Parathyroid adenoma (tissue), 2 donors: ENCODE data around the gene SNX10.

Source experiments
- H2AFZ ChIP-seq: fragments of 300-600 bp; sonication (generic); one replicate; pipeline ENCODE4 v1.7.0; 2017; ENCODE audit warnings: antibody characterized with exemption, mild to moderate bottlenecking
- H3K27ac ChIP-seq: fragments of 300-600 bp; sonication (generic); one replicate; pipeline ENCODE4 v1.7.0; 2017
- H3K27me3 ChIP-seq: fragments of 300-600 bp; sonication (generic); one replicate; pipeline ENCODE4 v1.7.0; 2017; ENCODE audit warnings: low read length; ENCODE audit not compliant: control insufficient read depth, insufficient read depth
- H3K36me3 ChIP-seq: fragments of 300-600 bp; sonication (generic); one replicate; pipeline ENCODE4 v1.7.0; 2017; ENCODE audit warnings: low read length; ENCODE audit not compliant: control insufficient read depth, insufficient read depth
- H3K4me1 ChIP-seq: fragments of 300-600 bp; sonication (generic); one replicate; pipeline ENCODE4 v1.7.0; 2017; ENCODE audit warnings: control low read depth
- H3K4me2 ChIP-seq: fragments of 300-600 bp; sonication (generic); one replicate; pipeline ENCODE4 v1.7.0; 2017; ENCODE audit warnings: low read length
- H3K4me3 ChIP-seq: fragments of 300-600 bp; sonication (generic); one replicate; pipeline ENCODE4 v1.7.0; 2017; ENCODE audit warnings: low read depth, low read length
- H3K79me2 ChIP-seq: fragments of 300-600 bp; sonication (generic); one replicate; pipeline ENCODE4 v1.7.0; 2017; ENCODE audit warnings: control low read depth
- H3K9ac ChIP-seq: fragments of 300-600 bp; sonication (generic); one replicate; pipeline ENCODE4 v1.7.0; 2017; ENCODE audit warnings: mild to moderate bottlenecking
- H3K9me3 ChIP-seq: fragments of 300-600 bp; sonication (generic); one replicate; pipeline ENCODE4 v1.7.0; 2017; ENCODE audit warnings: low read length; ENCODE audit not compliant: control insufficient read depth
- TF ChIP-seq, protein P1 (sequence below): fragments of 300-600 bp; sonication (generic); IDR thresholded peaks from one replicate; pipeline ENCODE4 v1.7.0; 2017; ENCODE audit warnings: antibody characterized with exemption, mild to moderate bottlenecking
- donor health status: primary hyperparathyroidism.

Gene SNX10

DNA sequence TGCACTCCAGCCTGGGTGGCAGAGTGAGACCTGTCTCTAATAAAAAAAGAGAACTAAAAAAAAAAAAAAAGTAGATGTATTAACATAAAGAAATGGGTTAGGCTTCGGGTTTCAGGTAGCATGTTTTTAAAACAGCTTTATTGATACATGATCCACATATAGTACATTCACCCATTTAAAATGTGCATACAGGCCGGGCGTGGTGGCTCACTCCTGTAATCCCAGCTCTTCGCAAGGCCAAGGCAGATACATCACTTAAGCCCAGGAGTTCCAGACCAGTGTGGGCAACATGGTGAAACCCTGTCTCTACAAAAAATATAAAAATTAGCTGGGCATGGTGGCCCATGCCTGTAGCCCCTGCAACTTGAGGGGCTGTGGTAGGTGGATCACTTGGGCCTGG lies 39.5 kb downstream of the SNX10 start:
- Histone ChIP-seq H2AFZ (no peak overlapping the region), H3K9ac (no peak overlapping the region), H3K4me2 (no peak overlapping the region), H3K27me3 (no peaks in the 10 kb centered on the region), H3K4me3 (no peak overlapping the region), H3K4me1 (no peaks in the 10 kb centered on the region), H3K27ac (no peak overlapping the region), H3K9me3 (no peaks in the 10 kb centered on the region), H3K36me3 (peaks cover 2% of the 10 kb centered on the region), H3K79me2 (no peaks in the 10 kb centered on the region)
- TF ChIP-seq, protein P1, sequence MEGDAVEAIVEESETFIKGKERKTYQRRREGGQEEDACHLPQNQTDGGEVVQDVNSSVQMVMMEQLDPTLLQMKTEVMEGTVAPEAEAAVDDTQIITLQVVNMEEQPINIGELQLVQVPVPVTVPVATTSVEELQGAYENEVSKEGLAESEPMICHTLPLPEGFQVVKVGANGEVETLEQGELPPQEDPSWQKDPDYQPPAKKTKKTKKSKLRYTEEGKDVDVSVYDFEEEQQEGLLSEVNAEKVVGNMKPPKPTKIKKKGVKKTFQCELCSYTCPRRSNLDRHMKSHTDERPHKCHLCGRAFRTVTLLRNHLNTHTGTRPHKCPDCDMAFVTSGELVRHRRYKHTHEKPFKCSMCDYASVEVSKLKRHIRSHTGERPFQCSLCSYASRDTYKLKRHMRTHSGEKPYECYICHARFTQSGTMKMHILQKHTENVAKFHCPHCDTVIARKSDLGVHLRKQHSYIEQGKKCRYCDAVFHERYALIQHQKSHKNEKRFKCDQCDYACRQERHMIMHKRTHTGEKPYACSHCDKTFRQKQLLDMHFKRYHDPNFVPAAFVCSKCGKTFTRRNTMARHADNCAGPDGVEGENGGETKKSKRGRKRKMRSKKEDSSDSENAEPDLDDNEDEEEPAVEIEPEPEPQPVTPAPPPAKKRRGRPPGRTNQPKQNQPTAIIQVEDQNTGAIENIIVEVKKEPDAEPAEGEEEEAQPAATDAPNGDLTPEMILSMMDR = no peak

DNA sequence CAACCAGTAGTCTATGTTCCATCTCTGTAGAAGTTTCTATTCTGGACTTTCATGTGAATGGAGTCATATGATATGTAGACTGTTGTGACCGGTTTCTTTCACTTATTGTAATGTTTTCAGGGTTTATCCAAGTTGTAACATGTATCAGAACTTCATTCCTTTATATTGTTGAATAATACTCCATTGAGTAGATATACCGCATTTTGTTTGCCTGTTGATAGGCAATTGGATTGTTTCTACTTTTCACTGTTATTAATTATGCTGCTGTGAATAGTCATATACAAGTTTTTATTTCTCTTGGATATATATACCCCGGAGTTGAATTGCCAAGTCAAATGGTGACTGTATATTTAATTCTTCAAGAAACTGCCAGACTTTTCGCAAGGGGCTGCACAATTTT lies 40.1 kb downstream of the SNX10 start:
- Histone ChIP-seq H3K9me3 (no peaks in the 10 kb centered on the region), H3K9ac (no peak overlapping the region), H3K79me2 (no peaks in the 10 kb centered on the region), H3K4me1 (no peaks in the 10 kb centered on the region), H3K4me2 (no peak overlapping the region), H3K36me3 (peaks cover 2% of the 10 kb centered on the region), H2AFZ (no peak overlapping the region), H3K27ac (no peak overlapping the region), H3K27me3 (no peaks in the 10 kb centered on the region), H3K4me3 (no peak overlapping the region)
- TF ChIP-seq, protein P1 = no peak

DNA sequence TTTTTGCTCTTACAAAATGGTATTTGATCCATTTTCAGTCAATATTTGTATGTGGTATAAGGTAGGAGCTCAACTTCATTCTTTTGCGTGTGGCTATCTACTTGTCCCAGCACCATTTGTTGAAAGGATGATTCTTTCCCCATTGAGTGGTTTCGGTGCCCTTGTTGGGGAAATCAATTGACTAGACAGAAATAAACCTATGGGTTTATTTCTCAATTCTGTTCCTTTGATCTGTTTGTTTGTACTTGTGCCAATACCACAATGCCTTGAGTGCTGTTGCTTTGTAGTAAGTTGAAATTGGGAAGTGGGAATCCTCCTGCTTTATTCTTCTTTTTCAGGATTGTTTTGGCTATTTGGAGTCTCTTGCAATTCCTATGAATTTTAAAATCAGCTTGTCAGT lies 41.0 kb downstream of the SNX10 start:
- Histone ChIP-seq H3K4me2 (no peak overlapping the region), H3K36me3 (peaks cover 2% of the 10 kb centered on the region), H3K4me3 (no peak overlapping the region), H3K79me2 (no peaks in the 10 kb centered on the region), H3K27me3 (no peaks in the 10 kb centered on the region), H3K4me1 (no peaks in the 10 kb centered on the region), H3K9ac (no peak overlapping the region), H3K9me3 (no peaks in the 10 kb centered on the region), H3K27ac (no peak overlapping the region), H2AFZ (no peak overlapping the region)
- TF ChIP-seq, protein P1 = no peak

DNA sequence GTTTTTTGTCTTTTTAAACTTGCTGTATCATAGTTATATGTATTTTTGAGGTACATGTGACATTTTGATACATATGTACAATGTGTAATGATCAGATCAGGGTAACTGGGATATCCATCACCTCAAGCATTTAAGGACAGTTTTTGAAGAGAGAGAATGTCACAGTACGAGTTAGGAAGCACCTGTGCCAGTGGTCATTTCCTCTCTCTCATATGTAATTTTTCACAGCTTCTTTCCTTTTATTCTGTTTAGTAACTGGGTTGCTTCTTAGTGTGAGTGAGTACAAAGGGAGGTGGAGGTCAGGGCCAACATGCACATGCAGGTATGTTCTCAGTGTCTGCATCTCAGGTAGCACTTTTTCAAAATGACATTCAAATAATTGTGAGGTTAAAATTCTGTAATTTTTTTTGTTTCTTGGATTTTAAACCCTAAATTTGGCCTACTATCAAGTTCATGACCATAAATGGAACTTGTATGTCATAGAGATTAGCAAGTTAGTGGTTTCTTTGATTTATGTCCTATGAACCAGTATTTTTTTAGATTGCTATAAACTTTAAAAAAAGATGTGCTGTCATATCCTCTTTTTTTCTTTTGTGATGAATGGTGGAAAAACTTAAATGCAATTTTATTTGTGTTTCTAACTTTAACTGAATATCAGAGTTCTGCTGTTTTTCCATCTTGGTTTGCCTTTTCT lies 42.7 kb downstream of the SNX10 start:
- Histone ChIP-seq H3K27me3 (no peaks in the 10 kb centered on the region), H3K4me2 (no peak overlapping the region), H3K27ac (no peak overlapping the region), H3K79me2 (no peaks in the 10 kb centered on the region), H3K9me3 (no peaks in the 10 kb centered on the region), H2AFZ (no peak overlapping the region), H3K4me1 (no peaks in the 10 kb centered on the region), H3K9ac (no peak overlapping the region), H3K36me3 (peaks cover 2% of the 10 kb centered on the region), H3K4me3 (no peak overlapping the region)
- TF ChIP-seq, protein P1 = no peak

DNA sequence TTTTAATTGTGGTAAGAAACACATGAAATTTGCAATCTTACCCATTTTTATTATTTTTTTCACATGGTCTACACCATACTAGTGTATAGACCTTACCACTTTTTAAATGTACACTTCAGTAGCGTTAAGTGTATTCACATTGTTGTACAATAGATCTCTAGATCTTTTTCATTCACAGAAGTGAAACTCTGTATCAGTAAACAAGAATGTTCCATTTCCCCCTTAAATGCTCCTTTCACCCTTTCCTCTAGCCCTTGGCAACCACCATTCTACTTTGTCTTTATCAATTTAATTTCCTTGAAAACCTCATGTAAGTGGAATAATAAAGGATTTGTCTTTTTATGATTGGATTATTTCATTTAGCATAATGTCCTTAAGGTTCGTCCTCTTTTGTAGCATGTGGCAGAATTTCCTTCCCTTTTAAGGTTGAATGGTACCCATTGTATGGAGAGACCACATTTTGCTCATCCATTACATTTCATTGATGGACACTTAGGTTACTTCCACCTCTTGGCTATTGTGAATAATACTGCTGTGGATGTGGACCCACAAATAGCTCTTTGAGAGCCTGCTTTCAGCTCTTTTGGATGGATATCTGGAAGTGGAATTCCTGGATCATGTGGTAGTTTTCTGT lies 45.7 kb downstream of the SNX10 start:
- no peak overlapping the region for H2AFZ ChIP-seq
- no peaks in the 10 kb centered on the region for H3K27me3 ChIP-seq
- H3K4me2 ChIP-seq = no peak overlapping the region
- H3K36me3 ChIP-seq = peaks cover 2% of the 10 kb centered on the region
- H3K27ac ChIP-seq = no peak overlapping the region
- H3K9me3 ChIP-seq = no peaks in the 10 kb centered on the region
- H3K9ac ChIP-seq = no peak overlapping the region
- H3K4me1 ChIP-seq = no peaks in the 10 kb centered on the region
- TF ChIP-seq, protein P1 = no peak
- no peak overlapping the region for H3K4me3 ChIP-seq
- no peaks in the 10 kb centered on the region for H3K79me2 ChIP-seq
